Epidermal melanocyte (primary cell): ENCODE results near the gene PRCD.
A peak's percentile ranks its signal among the peaks of the same experiment; 100 is the strongest.

Experiments
- DNase-seq: peaks from one replicate; pipeline ENCODE4 v3.0.0; 2011; ENCODE audit warnings: low spot score; ENCODE audit not compliant: insufficient read length

PRCD gene, protein sequence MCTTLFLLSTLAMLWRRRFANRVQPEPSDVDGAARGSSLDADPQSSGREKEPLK

DNA sequence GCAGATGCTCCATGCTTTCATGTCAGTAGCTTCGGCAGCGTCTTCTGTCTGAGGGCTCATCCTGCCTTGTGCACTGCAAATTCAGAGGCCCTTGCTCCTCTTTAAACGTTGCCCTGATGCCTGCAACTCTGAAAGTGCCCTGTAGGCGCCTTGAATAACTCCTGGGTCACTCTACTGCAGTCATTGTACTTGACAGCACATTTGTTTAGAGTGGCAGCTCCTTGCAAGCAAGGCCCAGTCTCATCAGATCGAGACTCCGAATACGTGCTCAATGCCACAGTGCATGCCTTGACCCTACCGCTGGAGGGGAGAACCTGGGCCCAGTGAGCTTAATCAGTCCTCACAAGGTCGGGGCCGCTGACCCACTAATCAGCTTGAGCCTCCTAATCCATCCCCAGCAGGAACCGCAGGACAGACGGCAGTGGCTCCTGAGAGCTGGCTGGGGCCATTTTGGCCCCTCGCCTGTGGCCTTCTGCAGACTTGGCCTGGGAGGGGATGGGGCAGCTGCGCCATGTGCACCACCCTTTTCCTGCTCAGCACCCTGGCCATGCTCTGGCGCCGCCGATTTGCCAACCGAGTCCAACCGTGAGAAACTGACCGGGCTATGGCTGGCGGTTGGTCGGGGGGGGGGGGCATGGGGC, at the start of gene PRCD:
Gene PRCD (plus strand): TSS at position 414 of the 641 bp plus-strand sequence. CDS start 98 bp downstream, at position 512.
- no peak for DNase-seq

DNA sequence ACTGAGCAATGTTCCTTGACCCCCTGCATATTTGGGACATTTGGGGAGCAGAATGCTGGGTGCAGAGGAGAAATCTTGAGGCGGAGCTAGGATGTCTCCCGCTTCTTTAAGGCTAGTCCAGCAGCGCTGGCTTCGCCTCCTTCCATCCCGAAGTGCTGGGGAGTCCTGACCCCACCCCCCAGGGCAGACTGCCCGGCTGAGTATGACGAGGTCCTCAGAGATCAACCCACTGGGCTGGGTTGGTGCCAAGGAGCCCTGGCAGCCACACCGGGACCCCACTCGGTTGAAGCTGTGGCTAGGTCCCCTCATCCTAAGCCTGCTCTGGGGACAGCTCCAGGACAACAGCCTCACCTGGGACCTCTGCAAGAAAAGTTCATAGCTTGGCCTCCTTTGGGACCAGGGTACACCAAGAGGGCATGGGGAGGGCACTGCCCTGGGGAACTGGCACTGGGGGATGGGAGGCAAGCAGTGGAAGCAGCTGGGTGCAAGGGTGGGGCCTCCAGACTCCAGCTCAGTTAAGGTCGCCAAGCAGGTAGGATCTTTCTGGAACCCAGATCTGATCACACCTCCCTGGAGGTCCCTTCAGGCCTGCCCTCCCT, 49.6 kb upstream of the PRCD start:
- no peak for DNase-seq

DNA sequence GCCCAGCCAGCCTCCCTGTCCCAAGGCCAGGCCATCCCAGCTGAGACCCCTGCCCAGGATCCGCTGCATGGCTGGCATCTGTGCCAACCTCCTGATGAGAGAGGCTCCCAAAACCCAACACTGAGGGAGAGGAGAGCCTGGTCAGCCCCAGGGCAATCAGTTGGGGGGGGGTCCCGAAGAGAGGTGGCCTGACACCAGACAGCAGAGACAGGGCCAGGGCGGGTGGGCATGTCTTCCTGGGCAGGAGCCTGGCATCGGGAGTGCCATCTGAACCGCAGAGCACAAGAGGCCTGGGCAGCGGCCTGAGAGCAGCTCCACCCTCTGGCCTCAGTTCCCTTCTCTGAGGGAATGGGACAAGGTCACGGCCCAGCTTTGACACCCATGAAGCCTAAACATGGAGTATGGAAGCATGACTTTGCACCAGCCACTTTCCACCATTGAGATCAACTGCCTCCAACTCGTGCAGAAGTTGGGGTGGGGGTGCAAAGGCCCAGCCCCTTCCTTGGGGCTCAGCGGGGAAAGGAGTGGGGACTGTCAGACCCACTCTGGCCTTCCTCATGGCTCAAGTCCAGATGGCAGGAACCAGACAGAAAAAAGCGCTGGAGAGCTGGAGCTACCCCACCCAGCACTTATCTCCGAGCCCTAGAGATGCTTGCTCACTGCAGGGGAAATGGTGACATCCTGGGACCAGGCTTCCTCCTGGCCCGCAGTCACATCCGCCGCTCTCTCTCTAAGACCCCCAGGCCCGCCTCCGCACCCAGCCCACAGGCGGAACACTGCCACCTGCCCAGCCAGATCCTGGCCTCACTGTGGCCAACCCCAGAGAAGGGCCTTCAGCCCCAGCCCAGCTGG, 48.3 kb upstream of the PRCD start:
- DNase-seq: no peak

DNA sequence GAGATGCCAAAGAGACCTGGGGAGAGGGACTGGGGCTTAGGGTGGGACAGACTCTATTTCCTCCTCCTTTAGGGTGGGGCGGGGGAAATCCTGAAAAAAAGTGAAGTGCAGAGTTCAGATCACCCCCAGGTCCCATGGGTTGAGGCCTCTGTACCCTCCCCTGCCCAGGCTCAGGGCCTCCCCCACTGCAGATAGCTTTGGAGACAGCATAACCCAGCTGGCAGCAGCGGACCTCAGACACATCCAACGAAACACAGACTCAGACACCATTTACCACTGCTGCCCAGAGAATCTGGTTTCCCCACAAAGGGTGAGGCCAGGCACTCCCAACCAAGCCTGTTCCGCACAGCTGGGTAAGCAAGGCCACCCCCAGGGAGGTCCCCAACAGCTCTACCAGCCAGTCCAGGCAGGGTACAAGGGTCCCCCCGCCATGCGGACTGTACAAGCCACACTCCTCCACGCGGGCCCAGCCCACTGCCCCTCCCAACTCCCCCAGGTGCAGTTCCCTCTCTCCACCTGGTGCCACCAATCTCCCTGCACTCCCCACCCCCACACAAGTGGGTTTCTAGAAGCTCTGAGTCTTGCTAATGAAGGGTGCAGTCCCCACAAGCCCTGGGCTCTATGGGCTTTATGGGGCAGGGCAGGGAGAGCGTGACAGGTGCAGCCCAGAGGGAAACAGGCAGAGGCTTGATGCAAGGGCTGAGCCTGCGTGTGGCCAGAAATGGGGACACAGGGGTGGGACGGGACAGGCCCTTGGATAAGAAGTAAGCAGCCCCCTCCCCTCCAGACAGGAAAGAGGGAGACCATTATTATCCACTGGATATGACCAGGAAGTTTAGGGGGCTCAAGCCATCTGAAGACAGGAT, 47.5 kb upstream of the PRCD start:
- no peak for DNase-seq

DNA sequence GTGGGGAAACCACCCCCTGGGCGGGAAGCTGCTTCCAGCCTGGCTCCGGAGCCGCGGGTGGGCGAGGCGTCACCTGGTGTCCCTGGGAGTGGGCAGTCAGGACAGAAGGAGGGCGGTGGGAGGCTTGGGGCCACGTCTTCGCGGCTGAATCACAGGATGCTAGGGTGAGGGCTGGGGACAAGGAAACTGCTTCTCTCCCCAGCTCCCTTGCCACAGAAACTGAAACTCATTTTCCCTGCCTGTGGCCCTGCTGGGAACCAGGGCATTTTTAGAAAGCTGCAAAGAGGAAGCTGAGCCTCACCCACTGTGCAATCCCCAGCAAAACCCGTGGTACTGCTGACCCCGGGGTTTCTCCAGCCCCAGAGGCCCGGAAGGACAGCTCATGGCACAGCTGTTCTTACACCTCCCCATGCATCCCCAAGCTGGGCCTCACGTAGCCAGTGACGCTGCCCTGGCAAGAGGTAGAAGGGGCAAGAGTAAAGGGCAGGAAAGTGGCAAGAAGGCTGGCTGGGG, 46.8 kb upstream of the PRCD start:
- DNase-seq: peak; percentile 91

DNA sequence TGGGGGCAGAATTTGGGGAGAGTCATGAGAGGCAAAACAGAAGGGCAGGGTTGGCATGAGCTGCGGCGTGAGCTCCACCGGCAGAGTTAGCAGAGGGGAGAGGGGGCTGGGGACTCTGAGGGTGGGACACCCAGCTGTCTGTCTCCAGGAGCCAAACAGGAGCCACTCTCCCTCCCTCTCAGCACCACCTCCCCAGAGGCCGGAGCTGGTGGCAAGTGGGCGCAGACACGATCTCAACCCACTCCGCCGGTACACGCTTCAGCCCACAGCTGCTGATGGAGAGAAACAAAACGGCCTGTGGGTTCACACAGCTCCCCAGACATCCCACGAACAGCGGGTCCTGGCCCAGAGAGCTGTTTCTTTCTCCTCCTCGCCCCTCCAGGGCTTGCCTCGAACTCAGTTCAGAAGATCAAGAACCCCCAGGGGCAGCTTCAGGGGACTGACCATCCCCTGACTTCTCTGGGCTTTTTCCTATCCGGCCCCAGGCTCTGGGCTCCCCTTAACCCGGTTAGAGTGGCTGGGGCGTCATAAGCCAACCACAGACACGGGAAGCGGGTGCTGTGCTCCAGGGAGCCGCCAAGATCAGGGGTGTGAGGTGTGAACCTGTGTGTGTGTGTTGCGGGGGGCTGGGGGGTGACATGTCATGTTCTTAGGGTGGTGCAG, 46.2 kb upstream of the PRCD start:
- no peak for DNase-seq

DNA sequence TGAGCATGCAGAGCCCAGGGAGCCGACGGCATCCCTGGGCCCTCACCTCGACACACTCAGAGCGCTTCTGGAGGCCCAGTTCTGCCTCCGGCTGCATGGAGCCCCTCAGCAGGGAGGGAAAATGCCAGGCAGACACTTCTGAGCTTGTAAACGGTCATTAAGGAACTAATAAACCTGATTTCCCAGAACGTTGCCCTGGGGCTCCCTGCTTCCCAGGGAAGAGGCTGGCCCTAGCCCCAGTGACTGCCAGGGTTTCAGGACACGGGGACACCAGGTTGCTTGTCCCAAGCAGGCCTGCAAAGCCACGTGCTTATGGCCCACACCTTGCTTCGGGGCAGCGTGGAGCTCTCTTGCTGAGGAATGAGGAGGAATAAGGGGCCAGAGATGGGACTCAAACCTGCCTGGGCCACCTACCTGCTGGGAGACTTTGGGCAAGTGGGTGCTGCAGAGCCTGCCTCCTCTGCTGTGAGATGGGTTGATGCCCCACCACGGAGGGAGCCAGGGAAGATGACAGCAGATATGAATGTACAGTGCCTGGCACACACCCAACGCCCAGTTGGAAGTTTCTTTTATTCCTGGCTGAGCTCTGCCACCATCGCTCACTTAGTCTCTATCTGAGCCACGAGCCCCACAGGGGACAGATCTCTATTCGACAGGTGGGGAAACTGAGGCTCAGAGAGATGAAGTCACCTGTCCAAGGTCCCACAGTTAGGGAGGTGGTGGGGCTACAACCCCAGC, 44.0 kb upstream of the PRCD start:
- no peak for DNase-seq

DNA sequence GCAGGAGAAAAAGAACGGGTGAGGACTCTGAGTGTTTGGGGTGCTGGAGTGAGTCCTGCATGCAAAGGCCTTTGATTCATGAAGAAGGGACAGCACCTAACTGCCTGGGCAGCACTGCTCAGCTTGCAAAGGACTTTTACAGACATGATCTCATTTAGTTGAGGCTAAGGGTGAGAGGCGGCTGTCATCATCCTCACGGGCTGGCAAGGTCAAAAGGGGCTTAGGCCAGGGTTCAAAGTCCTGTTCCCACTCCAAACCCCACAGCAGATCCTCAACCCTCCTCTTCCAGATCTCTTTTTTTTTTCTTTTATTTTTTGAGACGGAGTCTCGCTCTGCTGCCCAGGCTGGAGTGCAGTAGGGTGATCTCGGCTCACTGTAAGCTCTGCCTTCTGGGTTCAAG, 43.4 kb upstream of the PRCD start:
- DNase-seq: no peak

DNA sequence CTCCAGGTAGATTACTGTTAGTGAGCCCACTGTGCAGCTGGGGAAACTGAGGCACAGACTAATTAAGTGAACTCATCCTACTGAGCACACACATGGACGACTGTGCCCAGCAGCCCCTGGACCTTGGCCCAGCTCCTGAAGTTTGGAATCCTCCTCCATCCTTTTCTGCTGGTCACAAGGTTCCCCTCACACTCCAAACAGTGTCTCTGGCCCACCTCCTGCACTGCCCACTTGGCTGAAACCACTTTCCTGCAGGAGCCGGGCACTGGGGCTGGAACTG, 42.2 kb upstream of the PRCD start:
- no peak for DNase-seq

DNA sequence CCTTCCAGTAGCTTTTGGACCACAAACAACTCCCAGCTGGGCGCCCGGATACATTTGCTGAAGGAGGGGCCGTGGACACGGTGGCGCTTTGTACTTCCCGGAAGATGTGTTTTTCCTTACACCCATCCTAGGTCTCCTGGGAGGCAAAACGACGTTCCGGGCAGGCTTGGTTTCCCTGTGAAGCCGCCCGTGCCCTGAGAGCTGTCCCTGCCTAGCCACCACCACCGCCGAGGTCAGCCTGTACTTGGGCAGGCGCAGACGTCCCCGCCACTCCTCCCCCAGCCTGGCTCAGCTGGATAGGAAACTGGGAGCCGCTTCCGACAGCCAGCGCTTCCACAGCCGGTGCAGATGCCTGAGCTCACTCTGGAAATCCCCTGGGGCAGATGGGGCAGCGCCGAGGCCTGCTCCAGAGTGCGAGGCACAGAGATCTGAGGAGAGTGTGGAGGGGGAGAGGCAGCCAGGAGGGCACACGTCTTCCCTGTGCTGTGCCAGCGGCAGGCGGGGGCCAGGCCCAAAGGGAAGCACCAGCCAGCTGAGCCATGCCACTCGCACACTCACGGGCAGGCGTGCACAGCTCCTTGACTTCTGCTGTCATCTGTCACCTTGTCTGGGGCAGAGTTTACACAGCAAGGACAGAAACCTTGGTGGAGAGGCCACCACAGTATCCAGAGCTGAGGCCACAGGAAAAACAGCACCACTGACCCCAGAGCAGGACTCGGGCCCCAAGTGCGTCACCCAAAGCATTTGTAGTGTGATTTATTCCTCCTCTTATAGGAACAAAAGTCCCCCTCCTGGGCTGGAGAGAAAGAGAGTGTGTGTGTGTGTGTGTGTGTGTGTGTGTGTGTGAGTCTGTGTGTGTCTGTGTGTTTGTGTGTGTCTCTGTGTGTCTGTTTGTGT, 41.6 kb upstream of the PRCD start:
- DNase-seq: peak; percentile 61

DNA sequence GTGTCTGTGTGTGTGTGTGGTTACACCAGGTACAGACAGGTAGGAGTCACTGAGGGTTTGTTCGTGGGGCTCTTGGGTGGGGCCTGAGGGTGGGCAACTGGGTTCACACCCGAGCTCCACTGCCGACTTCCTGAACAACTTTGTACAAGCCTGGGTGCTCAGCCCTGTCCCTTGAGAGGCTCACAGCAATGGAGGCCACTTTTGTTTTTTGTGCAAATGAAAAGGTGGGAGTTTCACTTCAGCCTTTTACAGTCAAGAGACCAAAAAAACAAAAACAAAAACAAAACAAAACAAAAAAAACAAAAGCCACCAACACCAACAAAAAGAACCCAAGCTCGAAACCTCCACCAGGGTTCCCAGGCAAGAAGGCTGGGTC, 41.0 kb upstream of the PRCD start:
- no peak for DNase-seq

DNA sequence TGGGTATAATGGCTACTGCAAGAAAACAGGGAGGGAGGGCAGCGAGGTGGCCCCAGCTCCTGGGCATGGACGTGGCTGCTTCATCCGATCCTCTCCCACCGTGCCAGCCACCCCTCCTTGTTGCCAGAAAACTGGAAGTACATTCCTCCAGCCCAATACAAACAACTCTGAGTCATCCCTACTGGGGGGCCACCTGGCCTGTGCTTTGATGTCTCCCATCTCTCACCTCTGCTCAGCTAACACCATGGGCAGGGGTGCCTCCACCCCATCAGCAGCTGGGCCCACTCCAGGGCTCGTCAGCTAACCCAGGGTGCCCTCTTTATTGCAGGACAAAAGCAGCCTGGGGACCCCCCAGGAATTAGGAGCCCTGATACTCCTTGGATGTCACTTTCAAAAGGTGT, 40.6 kb upstream of the PRCD start:
- DNase-seq: no peak

DNA sequence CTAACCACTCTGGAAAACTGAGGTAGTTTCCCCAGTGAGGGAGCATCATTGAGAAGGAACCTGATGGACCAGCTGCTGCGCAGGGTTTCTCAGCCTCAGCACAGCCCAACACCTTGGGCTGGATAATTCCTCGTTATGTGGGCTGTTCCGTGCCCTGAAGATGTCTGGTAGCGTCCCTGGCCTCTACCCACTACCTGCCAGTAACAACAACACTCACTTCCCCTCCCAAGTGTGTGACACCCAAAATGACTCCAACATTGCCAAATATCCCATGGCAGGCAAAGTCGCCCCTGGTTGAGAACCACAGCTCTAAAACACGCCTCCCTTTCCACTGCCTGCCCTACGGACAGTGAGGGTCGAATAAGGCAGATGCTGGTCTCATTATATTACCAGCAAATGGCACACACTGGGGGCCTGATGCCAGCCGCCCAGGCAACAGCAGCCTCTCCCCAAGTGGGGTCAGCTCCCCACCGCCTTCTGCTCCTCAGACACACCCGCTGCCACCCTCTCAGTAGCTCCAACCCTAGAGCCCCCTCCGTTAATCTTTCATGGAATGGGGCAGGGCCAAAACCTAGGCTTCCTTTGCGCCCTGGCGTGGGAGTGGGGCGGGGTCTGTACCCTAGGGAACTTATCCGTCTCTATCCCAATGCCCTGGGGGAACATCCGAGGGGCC, 39.6 kb upstream of the PRCD start:
- no peak for DNase-seq

DNA sequence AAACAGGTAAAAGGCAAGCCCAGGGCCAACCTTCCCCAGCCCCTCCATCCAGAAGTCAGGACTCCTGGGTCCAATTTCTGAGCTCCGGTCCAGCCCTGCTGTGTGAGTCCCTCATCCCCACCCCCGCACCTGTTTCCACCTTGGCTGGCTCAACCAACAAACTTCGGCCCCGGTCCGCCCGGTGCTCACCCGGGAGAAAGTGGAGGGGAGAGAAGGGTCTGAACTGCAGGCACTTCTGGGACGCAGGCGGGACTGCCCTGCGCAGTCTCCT, 39.2 kb upstream of the PRCD start:
- DNase-seq: no peak

DNA sequence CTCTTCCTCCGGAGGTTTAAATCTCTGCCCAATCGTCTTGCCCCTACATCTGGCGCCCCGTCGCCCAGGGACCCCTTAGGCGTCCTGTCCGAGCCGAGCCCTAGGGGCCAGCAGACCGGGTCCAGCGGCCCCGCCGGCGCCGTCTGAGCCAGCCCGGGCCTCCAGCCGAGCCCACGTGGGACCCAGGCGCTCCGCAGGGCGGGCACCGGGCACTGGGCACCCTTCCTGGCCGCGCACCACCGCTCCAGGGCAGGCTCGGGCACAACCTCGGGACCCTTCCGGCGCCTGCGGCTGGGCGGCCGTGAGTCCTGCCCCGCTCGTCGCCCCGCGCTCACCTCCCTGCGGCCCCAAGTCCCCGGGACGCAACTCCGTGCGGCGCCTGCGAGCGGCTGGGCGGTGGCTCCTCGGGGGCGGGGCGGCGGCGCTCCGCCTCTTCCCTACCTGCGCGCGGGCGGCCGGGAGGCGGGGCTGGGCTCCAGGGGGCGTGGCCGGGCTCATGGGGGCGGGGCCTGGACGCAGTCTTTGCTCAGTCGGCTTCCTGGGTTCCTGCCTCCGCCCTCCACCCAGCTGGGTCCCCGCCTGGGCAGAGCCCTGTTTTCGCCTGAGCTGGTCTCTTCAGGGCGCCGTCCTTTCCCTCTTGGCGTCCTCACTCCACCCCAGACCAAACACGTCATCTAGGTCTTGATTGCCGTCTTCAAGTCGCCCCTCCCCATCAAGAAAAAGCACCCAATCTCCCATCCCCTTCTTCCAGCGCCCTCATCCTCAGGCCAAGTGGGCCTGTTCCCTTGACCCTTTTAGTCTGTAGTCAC, 38.6 kb upstream of the PRCD start, which contains the start of gene RHBDF2:
Gene RHBDF2 (minus strand): TSS at position 406 of the 809 bp plus-strand sequence. CDS start 19,899 bp downstream, outside the sequence.
- DNase-seq: peak; percentile 84

DNA sequence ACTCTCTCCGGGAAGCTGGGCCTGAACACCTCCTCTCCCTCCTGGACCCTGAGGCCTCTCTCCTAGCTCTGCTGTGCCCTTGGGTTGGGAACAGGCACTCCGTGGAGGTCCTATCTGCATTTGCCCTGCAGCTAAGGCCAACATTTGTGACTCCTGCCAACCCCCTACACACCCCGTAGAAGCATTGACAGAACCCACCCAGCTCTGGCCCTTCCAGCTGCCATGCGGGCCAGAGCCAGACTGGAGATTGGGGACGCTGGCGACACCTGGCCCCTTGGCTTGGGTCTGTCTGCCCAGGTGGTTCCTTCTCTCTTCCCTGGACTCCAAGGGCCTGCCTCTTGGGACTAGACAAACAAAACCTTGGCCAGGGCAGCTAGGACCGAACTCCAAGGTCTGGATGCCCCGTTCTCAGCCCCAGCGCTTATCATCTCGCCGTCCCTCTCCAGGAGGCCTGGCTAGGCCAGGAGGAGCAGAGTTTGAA, 38.0 kb upstream of the PRCD start:
- DNase-seq: no peak

DNA sequence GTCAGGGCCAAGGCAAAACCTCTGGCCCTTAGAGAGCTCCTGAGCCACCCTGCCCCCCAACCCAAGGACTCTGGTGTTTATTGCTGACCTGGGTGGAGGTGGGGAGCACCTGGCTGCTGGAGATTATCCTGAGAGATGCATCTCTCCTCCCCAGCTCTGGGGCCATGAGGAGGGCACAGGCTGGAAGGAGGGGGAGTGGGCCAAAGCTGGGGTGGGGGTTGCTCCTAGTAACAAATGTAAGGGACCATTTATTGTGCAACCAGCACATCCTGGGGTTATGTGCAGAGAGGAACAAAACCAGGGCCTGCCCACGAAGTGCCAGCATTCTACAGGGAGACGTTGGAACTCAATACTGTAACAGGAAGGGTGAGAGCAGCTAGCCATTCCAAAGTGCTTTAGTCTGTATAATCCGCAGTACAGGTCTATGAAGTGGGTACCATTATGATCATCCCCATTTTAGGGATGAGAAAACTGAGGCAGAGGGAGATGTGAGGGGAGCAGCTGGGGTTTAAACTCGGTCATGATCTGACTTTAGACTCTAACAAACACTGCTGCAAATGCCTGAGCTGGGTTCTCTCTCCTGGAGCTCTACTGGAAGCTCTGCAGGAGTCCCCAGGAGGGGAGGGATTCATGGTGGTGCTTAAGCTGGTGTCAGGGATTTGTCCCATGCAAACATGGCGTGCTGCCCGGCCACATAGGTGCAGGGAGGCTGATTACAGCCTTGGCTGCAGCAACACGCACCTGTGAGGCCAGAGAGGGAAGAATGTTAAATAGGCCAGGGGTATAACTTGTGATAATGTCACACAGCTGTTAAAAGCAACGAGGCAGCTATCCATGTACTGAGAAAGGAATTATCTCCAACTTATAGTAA, 37.3 kb upstream of the PRCD start:
- DNase-seq: no peak
